ENCODE results near the gene GREB1L.
A peak's percentile ranks its signal among the peaks of the same experiment; 100 is the strongest.

The GREB1L gene

GRCh38 chr18:21502661-21503060 lies 260.6 kb downstream of the GREB1L start:
- no peak for TF ChIP-seq POLR2A (IDR thresholded peaks at IDR 0.05; ENCODE audit: low read length)
- no peak for TF ChIP-seq GATA1 (IDR thresholded peaks at IDR 0.05; ENCODE audit: low read depth, low read length)
- DNase-seq = no peak

GRCh38 chr18:21507913-21508701 lies 266.1 kb downstream of the GREB1L start:
- DNase-seq = no peak
- TF ChIP-seq GATA1 (IDR thresholded peaks at IDR 0.05; ENCODE audit: low read depth, low read length) (no peak), POLR2A (IDR thresholded peaks at IDR 0.05; ENCODE audit: low read length) (no peak)

DNA sequence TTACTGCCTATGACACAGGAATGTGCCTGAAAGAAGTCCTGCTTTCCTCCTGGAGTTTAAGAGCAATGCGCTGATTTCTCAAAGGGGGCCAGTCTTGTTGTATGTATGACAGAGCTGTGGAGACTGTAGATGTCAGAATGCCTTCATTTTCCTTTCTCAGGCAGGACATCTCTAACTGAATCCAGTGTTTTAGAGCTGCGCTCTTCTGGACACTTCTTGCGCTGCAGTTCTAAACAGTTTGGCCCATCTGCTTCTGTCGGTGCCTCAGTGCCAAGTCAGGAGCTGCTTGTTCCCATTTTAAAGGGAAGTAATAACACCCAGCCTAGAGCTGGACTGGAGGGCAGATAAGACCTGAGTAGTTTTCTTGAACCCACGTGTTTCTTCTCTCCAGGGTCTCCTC lies 267.0 kb downstream of the GREB1L start:
- TF ChIP-seq POLR2A (IDR thresholded peaks at IDR 0.05; ENCODE audit: low read length) = no peak
- TF ChIP-seq GATA1 (IDR thresholded peaks at IDR 0.05; ENCODE audit: low read depth, low read length) = no peak

GRCh38 chr18:21513292-21513691 lies 271.3 kb downstream of the GREB1L start:
- no peak for TF ChIP-seq GATA1 (IDR thresholded peaks at IDR 0.05; ENCODE audit: low read depth, low read length)
- no peak for TF ChIP-seq POLR2A (IDR thresholded peaks at IDR 0.05; ENCODE audit: low read length)
- no peak for DNase-seq

More for the DNA sequence above, 267.0 kb downstream of the GREB1L start:
- no peak for DNase-seq

DNA sequence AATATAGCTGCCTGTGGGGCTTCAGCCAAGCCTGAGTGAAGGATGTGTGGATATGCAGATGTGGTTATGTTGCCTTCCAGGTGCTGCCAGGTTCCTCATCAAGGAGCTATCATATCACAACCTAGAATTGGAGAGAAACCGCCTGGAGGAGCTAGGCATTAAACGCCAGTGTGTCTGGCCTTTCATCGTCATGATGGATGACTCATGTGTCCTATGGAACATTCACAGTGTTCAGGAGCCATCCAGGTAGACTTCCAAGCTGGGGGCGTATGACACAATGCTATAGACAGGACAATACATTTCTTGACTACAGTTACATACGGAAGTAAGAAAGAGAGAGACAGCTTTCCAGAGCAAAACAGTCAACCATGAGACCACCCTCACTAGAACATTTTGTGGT lies 271.7 kb downstream of the GREB1L start:
- DNase-seq = no peak
- TF ChIP-seq GATA1 (IDR thresholded peaks at IDR 0.05; ENCODE audit: low read depth, low read length) (no peak), POLR2A (IDR thresholded peaks at IDR 0.05; ENCODE audit: low read length) (no peak)

DNA sequence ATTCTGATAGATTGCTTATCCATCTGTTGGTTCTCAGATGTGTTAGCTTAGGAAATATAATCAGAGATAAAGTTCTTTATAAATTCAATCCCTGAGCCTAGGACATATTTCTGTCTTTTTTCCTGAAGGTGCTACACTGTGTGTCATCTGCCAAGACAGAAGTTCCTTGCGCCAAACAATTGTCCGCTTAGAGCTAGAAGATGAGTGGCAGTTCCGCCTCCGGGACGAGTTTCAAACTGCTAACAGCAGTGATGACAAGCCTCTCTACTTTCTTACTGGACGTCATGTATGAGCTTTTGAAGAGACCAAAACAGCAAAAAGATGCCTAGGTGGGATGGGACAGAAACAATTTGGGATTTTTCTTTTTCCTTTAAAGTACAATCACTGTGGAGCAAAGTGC lies 280.5 kb downstream of the GREB1L start:
- no peak for TF ChIP-seq POLR2A (IDR thresholded peaks at IDR 0.05; ENCODE audit: low read length)
- no peak for TF ChIP-seq GATA1 (IDR thresholded peaks at IDR 0.05; ENCODE audit: low read depth, low read length)
- no peak for DNase-seq

- TF ChIP-seq GATA1 (IDR thresholded peaks at IDR 0.05; ENCODE audit: low read depth, low read length) = no peak
- no peak for DNase-seq
These were observed 283.9 kb downstream of the GREB1L start for GRCh38 chr18:21525916-21526315.

DNA sequence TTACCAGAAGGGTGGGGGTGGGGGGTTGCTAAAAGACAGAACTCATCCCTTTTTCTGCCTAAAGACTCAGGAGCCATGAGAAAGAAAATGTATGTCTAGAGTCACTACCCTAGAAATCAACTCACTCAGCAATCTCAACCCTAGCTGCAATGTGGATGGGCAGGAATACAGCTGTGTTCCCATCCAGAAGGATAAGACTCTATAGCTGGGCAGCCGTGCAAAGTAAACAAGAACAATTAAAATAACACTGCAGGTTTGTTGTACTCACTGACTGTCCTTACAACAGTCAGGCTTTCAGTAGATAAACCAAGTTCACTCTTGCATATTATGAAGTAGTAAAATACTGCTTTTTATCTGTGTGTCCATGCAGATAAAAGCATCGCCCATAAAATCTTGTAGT lies 284.4 kb downstream of the GREB1L start:
- TF ChIP-seq GATA1 (IDR thresholded peaks at IDR 0.05; ENCODE audit: low read depth, low read length) (no peak), POLR2A (IDR thresholded peaks at IDR 0.05; ENCODE audit: low read length) (no peak)
- DNase-seq = no peak

GRCh38 chr18:21534327-21534726 lies 292.3 kb downstream of the GREB1L start:
- DNase-seq = no peak

DNA sequence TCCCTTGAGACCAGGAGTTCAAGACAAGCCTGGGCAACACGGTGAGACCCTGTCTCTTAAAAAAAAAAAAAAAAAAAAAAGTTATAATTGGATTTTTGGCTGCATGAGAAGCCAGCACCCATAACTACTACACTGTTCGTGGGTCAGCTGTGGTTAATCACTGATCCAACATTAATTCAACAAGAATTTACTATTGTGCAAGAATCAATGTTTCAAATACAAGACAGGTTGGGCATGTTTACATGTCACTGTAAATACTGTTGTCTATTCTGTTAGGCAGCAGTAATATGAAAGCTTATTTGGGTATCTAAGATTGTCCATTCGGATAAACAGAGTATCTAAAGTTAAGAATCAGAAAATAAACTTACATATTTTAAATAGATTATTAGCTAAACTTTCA lies 296.2 kb downstream of the GREB1L start:
- no peak for DNase-seq
- TF ChIP-seq GATA1 (IDR thresholded peaks at IDR 0.05; ENCODE audit: low read depth, low read length) = no peak
- no peak for TF ChIP-seq POLR2A (IDR thresholded peaks at IDR 0.05; ENCODE audit: low read length)

More at GRCh38 chr18:21534327-21534726, 292.3 kb downstream of the GREB1L start:
- TF ChIP-seq GATA1 (IDR thresholded peaks at IDR 0.05; ENCODE audit: low read depth, low read length) (no peak), POLR2A (IDR thresholded peaks at IDR 0.05; ENCODE audit: low read length) (no peak)

- TF ChIP-seq POLR2A (IDR thresholded peaks at IDR 0.05; ENCODE audit: low read length) (no peak), GATA1 (IDR thresholded peaks at IDR 0.05; ENCODE audit: low read depth, low read length) (no peak)
- no peak for DNase-seq
These were observed 304.4 kb downstream of the GREB1L start for GRCh38 chr18:21546423-21546822.

- TF ChIP-seq POLR2A (IDR thresholded peaks at IDR 0.05; ENCODE audit: low read length) = no peak
- no peak for TF ChIP-seq GATA1 (IDR thresholded peaks at IDR 0.05; ENCODE audit: low read depth, low read length)
- DNase-seq = peak; percentile 22 to 46
These were observed 306.6 kb downstream of the GREB1L start for GRCh38 chr18:21548647-21549046.

DNA sequence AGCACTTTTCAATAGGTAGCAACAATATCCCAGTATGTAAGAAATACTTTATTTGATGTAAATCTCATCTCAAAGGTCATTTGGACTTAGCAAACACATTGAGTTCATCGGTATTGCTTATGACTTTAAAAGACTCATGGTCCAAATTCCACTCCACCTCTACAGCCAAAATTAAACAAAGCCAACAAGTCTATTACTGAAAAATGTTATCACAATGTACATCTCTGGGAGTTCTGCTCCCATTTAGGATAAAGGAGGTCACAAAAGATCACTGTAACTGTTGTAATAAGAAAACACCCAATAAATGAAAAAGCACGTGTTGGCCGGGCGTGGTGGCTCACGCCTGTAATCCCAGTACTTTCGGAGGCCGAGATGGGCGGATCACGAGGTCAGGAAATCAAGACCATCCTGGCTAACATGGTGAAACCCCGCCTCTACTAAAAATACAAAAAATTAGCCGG lies 308.5 kb downstream of the GREB1L start:
- no peak for DNase-seq
- TF ChIP-seq GATA1 (IDR thresholded peaks at IDR 0.05; ENCODE audit: low read depth, low read length) (no peak), POLR2A (IDR thresholded peaks at IDR 0.05; ENCODE audit: low read length) (no peak)

- TF ChIP-seq POLR2A (IDR thresholded peaks at IDR 0.05; ENCODE audit: low read length) (no peak), GATA1 (IDR thresholded peaks at IDR 0.05; ENCODE audit: low read depth, low read length) (no peak)
- no peak for DNase-seq
These were observed 315.7 kb downstream of the GREB1L start for GRCh38 chr18:21557607-21558253.

DNA sequence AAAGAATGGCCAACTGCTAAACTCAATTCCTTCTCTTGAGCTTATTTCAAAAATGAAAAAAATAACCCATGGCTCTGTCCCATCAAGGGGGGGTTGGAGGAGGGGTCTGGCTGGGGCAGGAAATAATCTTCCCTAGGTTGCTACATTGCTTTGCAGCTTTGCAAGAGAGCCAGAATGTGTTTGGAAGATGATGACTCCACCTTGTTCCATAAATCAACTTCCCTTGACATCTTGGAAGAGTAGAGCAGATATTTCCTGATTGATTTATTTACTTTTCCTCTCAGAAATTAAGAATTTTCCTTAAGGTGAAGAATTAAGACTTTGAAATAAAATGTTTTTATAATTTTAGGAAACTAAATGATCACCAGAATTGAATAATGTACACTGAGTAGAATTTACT lies 317.2 kb downstream of the GREB1L start:
- no peak for TF ChIP-seq POLR2A (IDR thresholded peaks at IDR 0.05; ENCODE audit: low read length)
- TF ChIP-seq GATA1 (IDR thresholded peaks at IDR 0.05; ENCODE audit: low read depth, low read length) = no peak
- DNase-seq = no peak

Measured in erythroblast (primary cell).